ENCODE results near the gene BBS12.

DNA sequence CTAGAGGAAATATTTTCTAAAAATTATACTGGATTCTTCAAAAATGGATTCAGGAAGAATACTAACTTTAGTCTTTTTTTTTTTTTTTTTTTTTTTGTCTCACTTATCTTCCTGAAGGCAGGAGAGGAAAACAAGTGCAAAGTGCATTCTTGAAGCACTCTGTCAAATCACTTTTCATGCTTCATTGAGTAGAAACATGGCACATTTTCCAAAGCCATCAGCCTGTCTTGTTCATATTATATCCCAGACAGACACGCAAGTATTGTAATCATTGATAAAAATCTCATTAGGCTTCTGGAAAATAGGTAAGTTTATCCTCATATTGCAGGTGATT is 1.2 kb downstream of the BBS12 start:
- TF ChIP-seq, protein P1, sequence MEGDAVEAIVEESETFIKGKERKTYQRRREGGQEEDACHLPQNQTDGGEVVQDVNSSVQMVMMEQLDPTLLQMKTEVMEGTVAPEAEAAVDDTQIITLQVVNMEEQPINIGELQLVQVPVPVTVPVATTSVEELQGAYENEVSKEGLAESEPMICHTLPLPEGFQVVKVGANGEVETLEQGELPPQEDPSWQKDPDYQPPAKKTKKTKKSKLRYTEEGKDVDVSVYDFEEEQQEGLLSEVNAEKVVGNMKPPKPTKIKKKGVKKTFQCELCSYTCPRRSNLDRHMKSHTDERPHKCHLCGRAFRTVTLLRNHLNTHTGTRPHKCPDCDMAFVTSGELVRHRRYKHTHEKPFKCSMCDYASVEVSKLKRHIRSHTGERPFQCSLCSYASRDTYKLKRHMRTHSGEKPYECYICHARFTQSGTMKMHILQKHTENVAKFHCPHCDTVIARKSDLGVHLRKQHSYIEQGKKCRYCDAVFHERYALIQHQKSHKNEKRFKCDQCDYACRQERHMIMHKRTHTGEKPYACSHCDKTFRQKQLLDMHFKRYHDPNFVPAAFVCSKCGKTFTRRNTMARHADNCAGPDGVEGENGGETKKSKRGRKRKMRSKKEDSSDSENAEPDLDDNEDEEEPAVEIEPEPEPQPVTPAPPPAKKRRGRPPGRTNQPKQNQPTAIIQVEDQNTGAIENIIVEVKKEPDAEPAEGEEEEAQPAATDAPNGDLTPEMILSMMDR (conservative IDR thresholded peaks at IDR 0.05) = no peak
- TF ChIP-seq ZFX (IDR thresholded peaks at IDR 0.05) = no peak

Data from C4-2B (cell line).